HTERT RPE-1 (cell line): ENCODE results near the gene NDUFS4.
"Not testable (repeated sequence)": the region's sequence is repeated elsewhere in the genome, so short reads cannot be mapped to it uniquely, and the experiment has no call there.

ENCODE experiments used
- in situ Hi-C: fragments of 300-500 bp; cut with MboI; formaldehyde crosslinking; loops from 4 replicates; pipeline ENCODE4 v1.14.3; 2020; ENCODE audit warnings: low sequenced_read_pairs

NDUFS4 gene

DNA sequence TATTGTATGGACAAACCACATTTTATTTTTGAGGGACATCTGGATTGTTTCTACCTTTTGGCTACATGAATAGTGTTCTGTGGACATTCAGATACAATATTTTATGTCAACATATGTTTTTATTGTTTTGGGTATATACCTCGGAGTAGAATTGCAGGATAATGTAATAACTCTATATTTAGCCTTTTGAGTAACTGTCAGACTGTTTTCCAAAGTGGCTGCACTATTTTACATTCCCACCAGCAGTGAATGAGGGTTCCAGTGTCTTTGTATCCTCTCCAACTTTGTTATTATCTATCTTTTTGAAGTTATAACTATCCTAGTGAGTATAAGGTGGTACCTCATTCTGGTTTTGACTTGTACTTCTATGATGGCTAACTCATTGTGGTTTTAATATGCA, 11.0 kb downstream of the NDUFS4 start:
- in situ Hi-C loops, result no loop called here

DNA sequence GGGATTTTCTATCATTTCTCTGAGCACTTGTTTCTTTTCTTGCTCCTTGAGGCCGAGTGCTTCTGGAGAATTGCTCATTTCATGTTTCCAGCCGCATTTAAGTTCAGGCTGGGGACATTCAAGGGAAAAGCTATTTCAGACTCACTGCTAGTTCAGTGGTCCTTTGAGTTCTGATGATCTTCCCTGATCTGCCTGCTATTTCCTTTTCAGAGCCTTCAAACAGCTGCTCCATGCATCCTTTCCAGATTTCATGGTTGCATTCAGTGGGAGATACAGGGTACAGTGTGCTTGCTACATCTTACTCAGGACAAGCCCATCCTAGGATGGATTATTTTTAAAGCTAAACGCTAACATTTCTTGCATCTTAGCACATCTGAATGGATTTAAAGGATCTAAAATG, 14.7 kb downstream of the NDUFS4 start:
- in situ Hi-C loops, result no loop called here

DNA sequence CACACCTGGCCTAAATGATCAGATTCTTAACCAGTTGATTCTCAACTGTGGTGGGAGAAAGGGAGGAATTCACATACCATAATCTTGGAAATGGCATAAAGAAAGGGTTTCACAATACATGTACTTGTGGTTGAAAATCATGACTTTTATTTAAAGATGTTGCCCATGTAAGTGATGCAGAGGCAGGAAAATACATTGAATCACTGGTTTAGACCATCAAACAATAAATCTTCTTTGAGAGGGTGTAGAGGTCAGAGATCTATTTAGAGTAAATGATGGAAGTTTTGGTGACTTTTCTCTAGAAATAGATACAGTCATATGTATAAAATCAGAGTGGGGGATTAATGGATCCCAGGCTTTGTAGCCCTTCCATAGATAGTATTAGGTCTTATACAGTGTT, 15.4 kb downstream of the NDUFS4 start:
- in situ Hi-C loops, result no loop called here

- in situ Hi-C loops, result no loop called here
Measured at GRCh38 chr5:53576674-53577073, 16.2 kb downstream of the NDUFS4 start.

DNA sequence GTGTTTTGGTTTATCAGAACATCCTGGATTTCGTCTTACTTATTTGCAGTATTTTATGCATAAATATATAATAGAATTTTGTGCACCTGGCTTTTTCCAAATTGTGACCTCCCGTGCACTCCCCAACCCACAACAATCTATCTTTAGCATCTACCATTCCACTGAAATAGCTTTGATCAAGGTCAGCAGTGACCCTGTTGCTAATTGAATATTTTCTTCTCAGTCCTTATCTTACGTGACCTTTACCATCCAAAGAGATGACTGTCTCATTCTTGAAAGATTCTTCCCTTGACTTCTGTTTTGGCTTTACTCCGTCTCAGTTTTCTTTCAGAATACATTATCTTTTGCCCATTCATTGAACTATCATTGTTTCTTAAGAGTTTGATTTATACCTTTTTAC, 18.4 kb downstream of the NDUFS4 start:
- in situ Hi-C loops, result no loop called here

GRCh38 chr5:53580547-53580946, 20.1 kb downstream of the NDUFS4 start:
- in situ Hi-C loops, result no loop called here

- in situ Hi-C loops, result no loop called here
Measured at GRCh38 chr5:53582225-53582624, 21.8 kb downstream of the NDUFS4 start.

DNA sequence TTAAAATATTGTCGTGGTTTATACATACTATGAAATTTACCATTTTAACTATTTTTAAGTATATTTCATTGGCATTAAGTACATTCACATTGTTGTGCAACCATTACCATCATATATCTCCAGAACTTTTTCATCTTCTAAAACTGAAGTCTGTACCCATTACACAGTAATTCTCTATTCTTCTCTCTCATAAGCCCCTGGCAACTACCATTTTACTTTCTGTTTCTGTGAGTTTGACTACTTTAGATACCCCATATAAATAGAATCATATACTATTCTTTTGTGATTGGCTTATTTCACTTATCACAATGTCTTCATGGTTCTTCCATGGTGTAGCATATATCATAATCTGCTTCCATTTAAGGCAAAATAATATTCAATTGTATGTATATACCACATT, 30.3 kb downstream of the NDUFS4 start:
- in situ Hi-C loops, result no loop called here

DNA sequence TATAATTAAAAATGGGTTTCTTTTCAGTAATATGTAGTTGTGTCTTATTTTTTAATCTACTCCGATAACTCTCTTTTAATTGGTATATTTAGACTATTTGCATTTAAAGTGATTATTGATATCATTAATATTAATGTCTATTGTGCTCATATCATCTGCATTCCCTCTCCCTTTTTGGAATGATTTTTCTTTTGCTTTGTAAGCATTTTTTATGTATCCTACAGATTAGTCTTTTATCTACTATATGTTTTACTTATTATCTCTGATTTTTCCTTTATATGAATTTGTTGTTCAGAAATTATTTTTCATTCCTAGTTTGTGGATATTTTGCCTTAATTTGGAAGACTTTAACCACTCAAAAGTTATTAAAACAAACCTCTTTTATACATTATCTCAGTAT, 34.0 kb downstream of the NDUFS4 start:
- in situ Hi-C loops, result no loop called here

GRCh38 chr5:53597894-53598293, 37.5 kb downstream of the NDUFS4 start:
- in situ Hi-C loops, result no loop called here

DNA sequence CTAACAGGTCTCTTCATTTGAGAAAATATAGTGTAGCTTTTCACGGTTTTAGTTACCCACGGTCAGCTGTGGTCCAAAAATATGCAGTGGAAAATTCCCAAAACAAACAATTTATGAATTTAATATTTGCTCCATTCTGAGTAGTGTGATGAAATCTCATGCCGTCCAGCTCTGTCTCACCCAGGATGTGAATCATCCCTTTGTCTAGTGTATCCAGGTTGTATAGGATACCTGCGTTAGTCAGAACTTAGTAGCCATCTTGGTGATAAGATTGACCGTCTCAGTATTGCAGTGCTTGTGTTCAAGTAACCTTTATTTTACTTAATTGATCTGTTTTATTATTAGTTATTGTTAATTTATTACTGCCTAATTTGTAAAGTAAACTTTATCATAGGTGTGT, 41.1 kb downstream of the NDUFS4 start:
- in situ Hi-C loops, result no loop called here

GRCh38 chr5:53603009-53603687, 42.7 kb downstream of the NDUFS4 start:
- in situ Hi-C loops, result no loop called here

DNA sequence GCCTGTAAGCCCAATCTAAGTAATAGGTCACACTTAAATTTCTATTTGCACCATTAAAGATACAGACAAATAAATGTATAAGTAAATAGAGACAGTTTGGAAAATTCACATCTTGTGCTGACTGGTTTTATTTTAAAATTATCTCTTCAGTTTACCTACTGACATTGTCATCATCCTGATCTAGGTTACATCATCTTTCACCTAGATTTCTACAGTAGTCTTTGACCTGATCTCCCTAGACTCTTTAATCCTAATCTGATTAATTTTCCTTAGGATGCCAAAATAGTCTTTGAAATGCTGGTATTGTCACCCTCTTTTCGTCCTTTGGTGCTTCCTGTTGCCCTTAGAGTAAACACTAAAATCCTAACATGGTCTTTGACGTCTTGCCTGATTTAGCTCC, 43.9 kb downstream of the NDUFS4 start:
- in situ Hi-C loops, result no loop called here

- in situ Hi-C loops, result no loop called here
Measured at GRCh38 chr5:53607886-53608285, 47.4 kb downstream of the NDUFS4 start.

DNA sequence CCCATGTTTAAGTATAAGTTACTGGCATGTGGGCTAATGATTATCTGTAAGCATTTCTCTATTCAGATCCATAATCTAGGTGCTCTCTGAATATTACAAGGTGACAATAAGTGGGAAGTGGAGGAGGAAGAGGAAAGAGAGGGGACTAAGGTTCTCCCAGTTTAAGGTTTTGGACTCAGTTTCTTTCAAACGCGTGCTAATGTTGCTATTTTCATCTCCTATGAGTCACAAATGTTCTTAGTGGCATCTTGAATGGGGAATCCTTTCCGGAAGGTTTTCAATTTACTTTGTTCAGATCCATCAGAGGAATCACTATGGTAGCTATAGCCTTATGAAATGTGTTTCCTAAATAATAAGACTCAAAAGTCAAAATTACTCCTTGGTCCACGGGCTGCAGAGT, 48.5 kb downstream of the NDUFS4 start:
- in situ Hi-C loops, result not testable (repeated sequence)

- in situ Hi-C loops, result no loop called here
Measured at GRCh38 chr5:53613061-53613460, 52.6 kb downstream of the NDUFS4 start.

- in situ Hi-C loops, result no loop called here
Measured at GRCh38 chr5:53613536-53613935, 53.1 kb downstream of the NDUFS4 start.

GRCh38 chr5:53614376-53614885, 54.0 kb downstream of the NDUFS4 start:
- in situ Hi-C loops, result no loop called here

DNA sequence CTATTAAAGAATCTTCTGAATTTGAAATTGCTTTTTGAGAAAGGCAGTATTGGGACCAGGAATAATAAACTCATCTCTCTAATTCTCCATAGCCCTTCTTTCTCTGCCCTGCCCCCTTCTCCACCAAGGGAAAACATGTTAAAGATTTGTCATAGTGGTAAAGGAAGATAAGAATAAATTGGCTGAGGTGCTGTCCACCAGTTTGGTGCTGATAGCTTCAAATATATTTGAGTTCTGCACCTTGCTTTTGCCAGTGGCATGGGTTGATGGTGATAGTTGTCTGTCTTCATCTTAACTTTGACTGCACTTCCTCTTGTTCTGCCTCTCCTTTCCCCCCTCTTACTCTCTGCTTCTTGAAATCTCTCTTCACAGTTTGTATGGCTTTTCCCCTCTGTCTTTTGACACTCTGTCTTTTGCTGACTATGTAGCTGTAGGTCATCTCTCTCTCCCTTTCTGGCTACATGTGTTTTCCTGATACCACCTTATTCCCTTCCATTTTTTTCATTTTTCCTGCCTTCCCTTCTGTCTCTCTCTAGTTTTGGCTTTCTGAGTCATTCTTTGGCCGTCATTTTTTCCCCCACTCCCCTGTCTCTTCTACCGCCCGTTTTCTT, 56.6 kb downstream of the NDUFS4 start:
- in situ Hi-C loops, result no loop called here

GRCh38 chr5:53631251-53631650, 70.8 kb downstream of the NDUFS4 start:
- in situ Hi-C loops, result no loop called here

DNA sequence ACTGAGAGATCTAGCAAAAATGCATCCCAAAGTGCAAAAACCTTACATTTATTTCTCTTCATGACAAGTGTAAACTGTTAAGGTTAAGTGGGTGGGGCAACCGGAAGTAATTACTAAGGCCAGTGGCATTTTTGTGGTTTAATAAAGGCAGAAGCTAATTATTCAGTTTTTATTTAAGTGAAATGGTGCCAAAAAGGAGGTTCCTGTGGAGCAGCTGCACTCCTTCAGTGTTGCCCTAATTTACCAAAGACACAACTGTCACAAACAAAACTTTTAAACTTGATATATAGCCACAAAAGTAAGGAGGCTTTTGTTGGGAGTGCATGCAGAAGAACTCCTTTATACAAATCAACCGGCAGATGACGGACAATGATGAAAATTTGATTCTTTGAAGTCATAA, 81.6 kb downstream of the NDUFS4 start:
- in situ Hi-C loops, result no loop called here

- in situ Hi-C loops, result no loop called here
Measured at GRCh38 chr5:53643445-53643844, 83.0 kb downstream of the NDUFS4 start.

GRCh38 chr5:53645078-53645477, 84.6 kb downstream of the NDUFS4 start:
- in situ Hi-C loops, result no loop called here
